Parathyroid adenoma (tissue), 2 donors: ENCODE measurements around the gene COBLL1.

ENCODE experiments used
- H2AFZ ChIP-seq: fragments of 300-600 bp; sonication (generic); one replicate; pipeline ENCODE4 v1.7.0; 2017; ENCODE audit warnings: antibody characterized with exemption, mild to moderate bottlenecking
- H3K27ac ChIP-seq: fragments of 300-600 bp; sonication (generic); one replicate; pipeline ENCODE4 v1.7.0; 2017
- H3K27me3 ChIP-seq: fragments of 300-600 bp; sonication (generic); one replicate; pipeline ENCODE4 v1.7.0; 2017; ENCODE audit warnings: low read length; ENCODE audit not compliant: control insufficient read depth, insufficient read depth
- H3K36me3 ChIP-seq: fragments of 300-600 bp; sonication (generic); one replicate; pipeline ENCODE4 v1.7.0; 2017; ENCODE audit warnings: low read length; ENCODE audit not compliant: control insufficient read depth, insufficient read depth
- H3K4me1 ChIP-seq: fragments of 300-600 bp; sonication (generic); one replicate; pipeline ENCODE4 v1.7.0; 2017; ENCODE audit warnings: control low read depth
- H3K4me2 ChIP-seq: fragments of 300-600 bp; sonication (generic); one replicate; pipeline ENCODE4 v1.7.0; 2017; ENCODE audit warnings: low read length
- H3K4me3 ChIP-seq: fragments of 300-600 bp; sonication (generic); one replicate; pipeline ENCODE4 v1.7.0; 2017; ENCODE audit warnings: low read depth, low read length
- H3K79me2 ChIP-seq: fragments of 300-600 bp; sonication (generic); one replicate; pipeline ENCODE4 v1.7.0; 2017; ENCODE audit warnings: control low read depth
- H3K9ac ChIP-seq: fragments of 300-600 bp; sonication (generic); one replicate; pipeline ENCODE4 v1.7.0; 2017; ENCODE audit warnings: mild to moderate bottlenecking
- H3K9me3 ChIP-seq: fragments of 300-600 bp; sonication (generic); one replicate; pipeline ENCODE4 v1.7.0; 2017; ENCODE audit warnings: low read length; ENCODE audit not compliant: control insufficient read depth
- CTCF ChIP-seq: fragments of 300-600 bp; sonication (generic); IDR thresholded peaks from one replicate; pipeline ENCODE4 v1.7.0; 2017; ENCODE audit warnings: antibody characterized with exemption, mild to moderate bottlenecking
- donor health status: primary hyperparathyroidism.

COBLL1 gene

GRCh38 chr2:164688896-164689419 lies 152.7 kb downstream of the COBLL1 start:
- TF ChIP-seq CTCF = no peak
- H3K4me1 ChIP-seq = no peaks in the 10 kb centered on the region
- H3K36me3 ChIP-seq = no peaks in the 10 kb centered on the region
- no peak overlapping the region for H2AFZ ChIP-seq
- no peak overlapping the region for H3K9ac ChIP-seq
- no peak overlapping the region for H3K27ac ChIP-seq
- no peaks in the 10 kb centered on the region for H3K27me3 ChIP-seq
- no peak overlapping the region for H3K4me3 ChIP-seq
- H3K4me2 ChIP-seq = no peak overlapping the region
- no peaks in the 10 kb centered on the region for H3K79me2 ChIP-seq
- no peaks in the 10 kb centered on the region for H3K9me3 ChIP-seq

GRCh38 chr2:164681009-164681408 lies 160.6 kb downstream of the COBLL1 start:
- no peak overlapping the region for H3K9ac ChIP-seq
- no peaks in the 10 kb centered on the region for H3K9me3 ChIP-seq
- no peak overlapping the region for H3K4me3 ChIP-seq
- no peak overlapping the region for H2AFZ ChIP-seq
- no peaks in the 10 kb centered on the region for H3K36me3 ChIP-seq
- no peaks in the 10 kb centered on the region for H3K27me3 ChIP-seq
- no peaks in the 10 kb centered on the region for H3K4me1 ChIP-seq
- TF ChIP-seq CTCF = no peak
- H3K79me2 ChIP-seq = no peaks in the 10 kb centered on the region
- no peak overlapping the region for H3K4me2 ChIP-seq
- no peak overlapping the region for H3K27ac ChIP-seq

- TF ChIP-seq CTCF = no peak
- Histone ChIP-seq H3K27ac (no peak overlapping the region), H3K4me3 (no peak overlapping the region), H2AFZ (no peak overlapping the region), H3K4me2 (no peak overlapping the region), H3K36me3 (no peaks in the 10 kb centered on the region), H3K27me3 (no peaks in the 10 kb centered on the region), H3K79me2 (no peaks in the 10 kb centered on the region), H3K4me1 (no peaks in the 10 kb centered on the region), H3K9me3 (no peaks in the 10 kb centered on the region), H3K9ac (no peak overlapping the region)
Measured at GRCh38 chr2:164678631-164679149, 162.9 kb downstream of the COBLL1 start.

GRCh38 chr2:164677733-164678132 lies 163.9 kb downstream of the COBLL1 start:
- H3K27me3 ChIP-seq = no peaks in the 10 kb centered on the region
- TF ChIP-seq CTCF = no peak

GRCh38 chr2:164677271-164677670 lies 164.4 kb downstream of the COBLL1 start:
- Histone ChIP-seq H3K9ac (no peak overlapping the region), H3K4me1 (no peaks in the 10 kb centered on the region), H3K27me3 (no peaks in the 10 kb centered on the region), H3K4me3 (no peak overlapping the region), H3K4me2 (no peak overlapping the region), H3K79me2 (no peaks in the 10 kb centered on the region), H2AFZ (no peak overlapping the region), H3K27ac (no peak overlapping the region), H3K9me3 (no peaks in the 10 kb centered on the region), H3K36me3 (no peaks in the 10 kb centered on the region)
- no peak for TF ChIP-seq CTCF

More at GRCh38 chr2:164677733-164678132, 163.9 kb downstream of the COBLL1 start:
- Histone ChIP-seq H3K4me3 (no peak overlapping the region), H3K9me3 (no peaks in the 10 kb centered on the region), H3K9ac (no peak overlapping the region), H2AFZ (no peak overlapping the region), H3K4me2 (no peak overlapping the region), H3K36me3 (no peaks in the 10 kb centered on the region), H3K27ac (no peak overlapping the region), H3K79me2 (no peaks in the 10 kb centered on the region), H3K4me1 (no peaks in the 10 kb centered on the region)
